Forelimb muscle (tissue), 1 donor: ENCODE measurements around the gene KCNK5. TPM values are rescaled to one million over a fixed set of nuclear protein-coding genes. Genes with fewer than 3 reads are reported as not detected.
A peak's percentile ranks its signal among the peaks of the same experiment; 100 is the strongest.

ENCODE experiments used
- DNase-seq: peaks from one replicate; pipeline ENCODE4 v3.0.0-alpha.2; 2013; ENCODE audit warnings: low read depth
- polyA plus RNA-seq: library from polyadenylated mRNA; unstranded; fragments of 120-200 nt; gene quantifications from one replicate; pipeline ENCODE4 v1.2.1, GENCODE V29; 2013; ENCODE audit not compliant: insufficient read length

The KCNK5 gene, protein sequence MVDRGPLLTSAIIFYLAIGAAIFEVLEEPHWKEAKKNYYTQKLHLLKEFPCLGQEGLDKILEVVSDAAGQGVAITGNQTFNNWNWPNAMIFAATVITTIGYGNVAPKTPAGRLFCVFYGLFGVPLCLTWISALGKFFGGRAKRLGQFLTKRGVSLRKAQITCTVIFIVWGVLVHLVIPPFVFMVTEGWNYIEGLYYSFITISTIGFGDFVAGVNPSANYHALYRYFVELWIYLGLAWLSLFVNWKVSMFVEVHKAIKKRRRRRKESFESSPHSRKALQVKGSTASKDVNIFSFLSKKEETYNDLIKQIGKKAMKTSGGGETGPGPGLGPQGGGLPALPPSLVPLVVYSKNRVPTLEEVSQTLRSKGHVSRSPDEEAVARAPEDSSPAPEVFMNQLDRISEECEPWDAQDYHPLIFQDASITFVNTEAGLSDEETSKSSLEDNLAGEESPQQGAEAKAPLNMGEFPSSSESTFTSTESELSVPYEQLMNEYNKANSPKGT
- 1.5 TPM for polyA plus RNA-seq

DNA sequence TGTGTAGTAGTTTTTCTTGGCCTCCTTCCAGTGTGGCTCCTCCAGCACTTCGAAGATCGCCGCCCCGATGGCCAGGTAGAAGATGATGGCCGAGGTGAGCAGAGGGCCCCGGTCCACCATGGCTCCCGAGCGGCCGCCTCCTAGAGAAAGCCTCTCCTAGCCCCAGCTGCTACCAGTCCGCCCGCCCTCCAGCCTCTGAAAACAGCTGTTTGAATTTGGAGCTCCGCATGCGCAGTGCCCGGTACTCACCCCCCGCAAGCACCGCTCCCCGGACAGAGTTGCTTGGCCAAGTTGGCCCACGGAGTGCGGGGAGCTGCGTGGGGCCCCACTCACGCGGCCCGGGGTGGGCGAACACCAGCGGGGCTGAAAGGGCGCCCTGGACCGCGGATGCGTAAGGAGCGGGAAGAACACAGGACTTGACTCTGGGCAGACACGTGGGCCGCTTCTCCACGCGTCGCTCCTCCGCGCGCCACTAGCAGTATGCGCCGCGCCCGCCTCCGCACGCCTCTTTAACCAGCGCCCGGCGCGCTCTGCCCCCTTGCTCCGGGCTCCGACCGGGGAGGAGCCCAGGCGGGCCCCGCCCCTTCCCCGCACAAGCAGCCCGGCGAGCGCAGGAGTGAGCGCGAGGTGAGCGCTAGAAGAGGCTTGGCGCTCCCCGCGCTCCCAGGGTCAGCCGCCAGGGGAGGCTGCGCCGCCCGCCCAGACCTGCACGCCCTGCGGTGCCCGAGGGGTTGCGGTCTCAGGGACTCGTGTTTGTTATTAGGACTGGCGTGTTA is at the start of gene KCNK5:
KCNK5 (minus strand) TSS at position 484 of the 776 bp plus-strand sequence; CDS start at position 120, 364 bp downstream.
- peak; percentile 17 for DNase-seq

DNA sequence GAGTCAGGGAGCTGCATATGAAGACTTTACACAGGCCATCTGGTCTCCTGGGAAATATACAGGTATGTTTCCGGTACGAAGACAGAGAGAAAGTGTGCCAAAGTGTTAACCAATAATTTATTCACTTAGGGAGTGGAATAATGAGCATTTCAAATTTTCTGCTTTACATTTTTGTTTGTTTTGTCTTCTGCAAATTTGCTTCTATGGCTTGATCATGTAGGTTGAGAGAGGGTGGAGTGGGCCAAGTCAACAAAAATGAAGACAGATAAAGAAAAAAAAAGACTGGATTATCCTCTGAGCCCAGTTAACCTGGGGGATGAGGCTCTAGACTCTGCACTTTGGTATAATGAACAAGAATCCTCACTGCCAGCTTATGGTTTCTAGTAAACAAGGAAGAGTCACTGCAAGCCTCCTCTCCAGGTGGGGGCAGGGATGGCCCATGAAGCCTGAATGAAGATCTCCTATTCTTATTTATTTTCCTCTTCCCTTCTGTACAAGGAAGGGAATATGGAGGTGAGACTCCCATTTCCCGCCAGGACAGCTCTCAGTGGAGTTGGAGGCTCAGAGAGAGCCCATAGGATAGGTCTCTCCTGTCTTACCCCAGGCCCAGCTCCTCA is 47.2 kb upstream of the KCNK5 start:
- no peak for DNase-seq

DNA sequence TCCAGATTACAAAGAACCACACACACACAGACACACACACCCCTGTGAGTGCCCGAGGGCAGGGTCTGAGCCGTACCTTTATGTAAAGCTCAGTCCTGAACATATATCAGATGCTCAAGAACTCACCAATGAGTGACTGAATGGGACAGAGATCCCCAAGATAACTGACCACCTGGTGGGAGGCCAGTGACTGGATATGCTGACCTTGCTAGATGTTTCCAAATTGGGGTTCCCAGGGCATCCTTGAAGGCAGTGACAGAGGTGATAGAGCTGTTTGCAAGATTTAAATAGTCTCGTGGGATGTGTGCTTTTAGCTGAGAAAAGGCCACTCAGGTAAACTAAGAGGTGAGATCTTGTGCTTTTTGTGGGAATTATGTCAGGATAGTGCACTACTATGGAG is 45.6 kb upstream of the KCNK5 start:
- DNase-seq: no peak

DNA sequence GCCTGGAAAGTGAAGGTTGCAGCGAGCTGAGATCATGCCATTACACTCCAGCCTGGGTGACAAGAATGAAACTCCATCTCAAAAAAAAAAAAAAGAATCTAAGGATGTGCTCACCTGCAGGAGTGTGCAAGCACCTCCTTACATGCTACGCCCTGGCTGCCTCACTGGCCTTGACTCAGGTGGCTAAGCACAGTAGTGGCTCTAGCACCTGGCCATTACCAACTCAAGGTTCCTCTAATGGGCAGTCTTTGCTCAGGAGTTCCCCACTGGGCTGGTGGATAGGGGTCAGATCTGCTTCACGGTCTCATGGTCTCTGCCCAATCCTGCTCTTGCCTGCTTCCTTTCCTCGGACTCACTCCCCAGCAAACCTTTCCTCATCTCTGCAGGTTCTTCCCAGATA is 45.2 kb upstream of the KCNK5 start:
- DNase-seq: no peak

DNA sequence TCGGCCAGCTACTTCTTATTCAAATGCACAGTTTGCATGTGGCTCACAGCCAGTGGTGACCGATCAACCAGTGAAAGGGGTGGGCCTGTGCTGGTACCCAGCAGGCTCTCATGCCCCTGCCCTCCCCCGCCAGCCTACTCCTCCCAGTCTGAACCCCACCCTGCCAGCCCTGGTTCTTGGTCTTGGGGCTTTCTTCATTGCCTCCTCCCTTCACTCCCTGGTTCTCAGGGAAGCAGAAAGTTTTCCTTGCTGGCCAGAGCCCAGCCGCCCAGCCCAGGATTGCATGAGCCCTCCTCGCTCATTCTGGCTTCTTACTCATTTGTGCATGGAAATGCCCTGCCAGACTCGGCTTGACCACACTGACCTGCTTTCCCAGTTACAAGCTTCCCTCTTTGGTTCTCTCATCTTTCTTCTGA is 44.1 kb upstream of the KCNK5 start:
- no peak for DNase-seq

DNA sequence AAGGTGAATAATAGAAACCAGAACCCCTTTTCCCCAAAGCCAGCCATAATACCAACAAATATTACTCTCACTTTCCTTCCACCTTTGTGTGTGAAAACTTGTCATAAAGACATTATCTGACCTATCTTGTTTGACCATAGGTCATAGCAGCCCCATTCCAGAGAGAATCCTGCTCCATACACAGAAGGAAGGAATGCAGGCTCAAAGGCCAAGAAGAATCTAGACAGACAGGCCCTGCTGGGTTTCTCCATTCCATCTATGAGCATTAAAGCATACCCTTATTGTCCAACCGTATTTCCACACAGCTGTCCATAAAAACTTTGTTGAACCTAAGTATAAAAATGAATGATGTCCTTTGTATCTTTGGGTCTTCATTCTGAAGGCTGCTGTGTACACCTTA is 40.7 kb upstream of the KCNK5 start:
- no peak for DNase-seq

DNA sequence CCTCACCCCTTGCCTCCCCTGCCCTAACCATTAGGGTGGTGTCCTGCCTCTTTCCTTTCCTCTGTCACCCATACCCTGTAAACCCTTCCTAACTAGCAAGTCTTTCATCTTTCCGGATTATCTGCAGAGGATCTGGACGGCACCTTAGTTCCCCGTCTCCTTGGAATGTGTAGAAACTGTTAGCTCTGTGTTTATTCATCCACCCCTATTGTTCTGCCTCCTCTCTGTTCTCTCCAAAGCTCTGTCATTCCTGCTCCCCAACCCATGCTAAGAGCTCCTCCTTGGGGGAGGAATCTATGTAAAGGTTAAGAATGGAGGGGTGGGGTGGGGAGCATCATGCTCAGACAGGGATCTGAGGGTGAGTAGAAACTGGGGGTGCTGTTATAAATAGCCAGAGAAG is 39.4 kb upstream of the KCNK5 start:
- DNase-seq: no peak

DNA sequence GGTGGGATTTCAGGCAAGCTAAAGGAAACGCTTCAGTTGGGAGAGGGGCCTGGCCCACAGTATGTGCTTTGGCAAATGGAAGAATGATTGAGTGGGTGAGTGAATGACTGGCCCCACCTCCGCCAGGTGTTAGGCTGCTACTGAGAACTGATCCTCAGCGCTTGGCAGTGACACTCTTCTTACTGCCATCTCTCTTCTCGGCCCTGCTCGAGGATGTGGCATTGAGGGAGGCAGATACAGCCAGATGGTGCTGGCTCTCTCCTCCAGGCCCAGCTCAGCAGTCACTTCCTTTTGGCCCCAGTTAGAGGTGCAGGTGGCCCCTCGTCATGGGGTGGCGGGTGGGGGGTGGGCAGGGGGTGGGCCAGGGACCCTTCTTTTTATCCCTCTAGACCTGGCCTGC is 38.9 kb upstream of the KCNK5 start:
- DNase-seq: no peak

DNA sequence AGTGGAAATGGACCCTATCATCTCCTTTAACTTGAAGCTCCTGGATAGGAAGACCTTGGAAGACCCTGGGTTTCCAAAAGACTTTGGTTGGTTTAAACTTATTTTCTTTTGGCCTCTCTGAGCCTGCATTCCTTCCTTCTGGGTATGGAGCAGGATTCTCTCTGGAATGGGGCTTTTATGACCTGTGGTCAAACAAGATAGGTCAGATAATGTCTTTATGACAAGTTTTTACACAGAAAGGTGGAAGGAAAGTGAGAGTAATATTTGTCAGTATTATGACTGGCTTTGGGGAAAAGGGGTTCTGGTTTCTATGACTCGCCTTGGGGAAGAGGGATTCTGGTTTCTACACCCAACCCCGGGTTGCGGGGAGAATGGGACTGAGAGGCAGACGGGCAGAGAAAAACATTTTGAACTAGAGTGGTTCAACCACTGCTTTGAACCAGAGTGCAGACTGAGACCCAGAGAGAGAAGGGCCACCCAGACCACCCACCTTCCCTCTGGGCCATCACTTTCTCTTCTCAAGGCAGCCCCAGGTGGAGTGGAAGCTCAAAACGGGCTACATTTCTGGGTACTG is 37.6 kb upstream of the KCNK5 start:
- no peak for DNase-seq

DNA sequence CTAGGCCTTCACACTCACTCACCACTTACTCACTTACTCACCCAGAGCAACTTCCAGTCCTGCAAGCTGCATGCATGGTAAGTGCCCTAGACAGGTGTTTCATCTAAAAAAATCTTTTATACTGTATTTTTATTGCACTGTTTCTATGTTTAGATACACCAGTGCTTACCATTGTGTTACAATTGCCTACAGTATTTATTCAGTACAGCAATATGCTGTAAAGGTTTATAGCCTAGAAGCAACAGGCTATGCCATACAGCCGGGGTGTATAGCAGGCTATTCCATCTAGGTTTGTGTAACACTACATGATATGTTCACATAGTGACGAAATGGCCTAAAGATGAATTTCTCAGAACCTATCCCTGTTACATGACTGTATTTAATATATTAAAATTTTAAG is 37.1 kb upstream of the KCNK5 start:
- DNase-seq: no peak

DNA sequence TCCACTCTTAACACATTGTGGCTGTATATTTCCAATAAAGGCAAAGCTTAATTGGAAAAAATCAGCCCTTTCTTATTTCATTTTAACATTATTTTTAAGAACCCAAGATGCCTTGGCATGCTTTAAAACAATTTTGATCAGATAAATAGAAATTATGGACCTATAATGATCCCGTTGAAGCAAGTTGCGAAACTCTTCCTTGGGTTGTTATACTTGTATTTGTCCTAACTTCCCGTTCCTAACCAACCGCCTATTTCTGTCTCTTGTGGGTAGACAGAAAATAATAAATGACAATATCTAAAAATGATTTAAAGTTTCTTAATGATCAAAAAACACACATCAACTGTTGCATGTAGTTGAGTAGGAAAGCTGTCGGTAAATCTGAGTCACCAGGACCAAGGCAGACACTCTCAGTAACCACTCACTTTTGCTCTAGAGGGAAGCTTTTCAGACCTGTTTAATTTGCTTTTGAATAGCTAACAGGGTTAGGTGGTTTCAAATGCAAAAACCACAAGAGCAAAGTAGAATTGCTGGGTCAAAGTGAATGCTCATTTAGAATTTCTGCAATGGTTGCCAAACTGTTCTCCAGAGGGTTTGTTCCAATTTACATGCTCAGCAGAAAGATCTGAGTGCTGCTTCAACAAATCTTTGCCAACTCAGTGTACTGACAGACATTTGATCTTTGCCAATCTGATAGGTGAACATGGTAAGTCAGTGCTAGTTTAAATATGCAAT is 34.2 kb upstream of the KCNK5 start:
- no peak for DNase-seq

DNA sequence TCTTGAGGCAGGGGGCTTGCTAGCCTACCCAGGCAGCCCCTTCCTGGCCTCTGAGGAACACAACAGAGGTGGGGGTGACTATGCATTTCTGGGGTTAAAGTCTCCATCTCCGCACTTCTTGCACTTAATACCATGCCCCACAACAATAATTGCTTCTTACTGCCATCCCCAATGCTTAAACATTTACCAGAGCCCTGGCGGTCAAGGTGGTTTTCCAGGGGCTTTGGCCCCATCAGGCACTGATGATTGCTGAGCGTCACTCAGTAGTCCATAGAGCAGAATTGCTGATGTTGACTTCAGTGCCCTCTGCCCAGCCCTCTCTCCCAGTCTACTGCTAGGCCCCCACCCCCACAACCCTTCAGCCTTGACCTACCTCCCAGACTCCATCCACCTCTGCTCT is 32.5 kb upstream of the KCNK5 start:
- DNase-seq: no peak

DNA sequence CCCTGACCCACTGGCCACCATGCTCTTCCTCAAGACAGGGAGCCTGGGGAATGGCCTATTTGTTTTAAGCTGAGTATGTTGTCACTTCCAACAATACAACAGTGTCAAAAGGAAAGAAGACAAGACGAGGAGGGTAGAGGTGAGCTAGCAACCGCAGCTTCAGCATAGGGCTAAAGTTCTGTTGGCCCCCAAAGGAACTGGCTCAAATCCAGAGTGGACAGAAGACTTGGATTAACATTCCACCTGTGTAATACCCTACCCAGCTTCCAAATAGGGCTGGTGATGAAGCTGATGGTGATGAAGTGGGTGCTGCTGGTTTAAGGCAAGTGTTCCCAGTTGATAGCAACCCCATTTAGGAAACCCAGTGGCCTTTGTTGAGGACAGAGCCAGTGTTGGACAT is 31.7 kb upstream of the KCNK5 start:
- no peak for DNase-seq

DNA sequence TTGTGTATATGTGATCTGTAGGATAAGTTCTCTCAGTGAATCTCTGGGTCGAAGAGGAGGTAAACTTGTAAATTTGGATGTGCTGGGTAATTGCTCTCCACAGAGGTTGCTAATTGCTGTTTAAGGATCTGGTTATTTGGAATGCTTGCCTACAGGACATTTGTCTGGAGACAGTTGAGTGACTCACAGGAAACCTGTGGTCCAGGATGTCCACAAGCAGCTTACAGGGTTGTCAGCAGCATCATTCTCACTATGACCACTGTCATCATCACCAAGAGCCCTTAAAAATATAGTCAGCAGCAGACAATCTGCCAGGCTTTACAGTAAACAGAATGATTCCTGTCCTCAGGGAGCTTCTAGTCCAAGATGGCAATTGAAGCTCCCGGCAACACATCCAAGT is 31.2 kb upstream of the KCNK5 start:
- DNase-seq: no peak

DNA sequence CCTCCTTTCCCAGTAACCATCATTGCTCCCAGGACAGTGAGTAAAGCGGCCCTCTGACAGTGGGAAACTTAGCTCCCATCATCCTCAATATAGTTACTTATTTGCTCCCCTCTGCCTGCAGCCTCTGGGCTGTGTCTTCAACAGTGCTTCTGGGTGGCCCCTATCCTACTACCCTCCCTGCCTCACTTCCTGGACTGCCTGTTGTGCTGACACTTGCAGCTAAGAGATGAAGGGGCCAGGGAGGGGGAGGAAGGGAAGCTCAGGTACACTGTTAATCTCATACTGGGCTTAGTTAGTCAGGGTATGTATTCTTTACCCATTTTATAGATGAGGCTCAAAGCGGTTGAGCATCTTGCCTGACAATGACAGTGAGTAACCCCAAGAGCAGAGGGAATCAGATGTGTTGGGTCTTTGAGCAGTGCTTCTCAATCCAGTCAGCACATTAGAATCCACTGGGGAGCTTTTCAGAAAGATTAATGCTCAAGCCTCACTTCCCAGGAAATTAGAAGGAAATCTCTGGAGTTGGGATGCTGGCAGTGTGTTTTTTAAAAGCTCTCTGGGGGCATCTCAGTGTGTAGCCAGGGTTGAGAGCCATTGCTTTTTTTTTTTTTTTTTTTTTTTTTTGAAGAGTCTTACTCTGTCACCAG is 27.1 kb upstream of the KCNK5 start:
- no peak for DNase-seq

DNA sequence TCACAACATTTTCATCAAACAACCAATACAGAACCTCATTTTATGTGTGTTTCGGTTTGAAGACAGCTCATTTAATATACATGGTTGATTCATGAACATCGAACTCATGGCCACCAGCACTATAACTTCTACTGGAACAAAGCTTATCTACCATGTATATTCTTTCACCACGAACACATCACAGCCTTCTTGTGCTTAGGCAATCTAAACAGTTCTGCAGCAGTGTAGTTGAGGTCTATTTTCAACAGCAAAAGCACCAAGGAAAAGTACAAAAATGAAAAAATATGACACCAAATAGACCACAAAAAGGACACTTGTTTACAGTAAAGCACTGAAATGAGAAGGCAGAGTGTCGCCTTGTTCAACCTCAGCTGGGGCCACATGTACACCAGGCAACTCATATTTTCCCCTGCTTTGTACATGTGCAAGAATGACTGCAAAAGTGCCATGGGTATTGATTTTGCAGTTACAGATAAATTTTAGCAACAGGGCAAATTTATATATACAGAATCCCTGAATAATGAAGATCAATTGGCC is 25.8 kb upstream of the KCNK5 start:
- DNase-seq: no peak

DNA sequence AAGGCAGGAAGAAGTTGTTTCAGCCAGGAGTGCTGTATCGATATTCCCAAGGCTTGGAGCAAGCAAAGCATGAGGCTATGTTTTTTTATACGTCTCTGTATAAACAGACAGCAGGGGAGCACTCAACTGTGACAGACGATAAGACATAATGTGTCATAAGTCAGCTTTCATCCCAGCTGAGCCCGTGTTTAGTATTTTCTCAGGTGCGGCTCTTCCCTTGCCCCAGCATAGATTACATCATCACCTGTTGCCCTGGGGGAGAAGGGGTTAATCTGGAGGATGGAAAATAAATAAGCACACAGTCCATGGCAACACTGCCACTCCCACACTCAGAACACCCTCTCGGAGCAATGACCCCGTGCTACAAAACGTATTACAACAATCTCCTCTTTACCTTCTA is 22.1 kb upstream of the KCNK5 start:
- no peak for DNase-seq

DNA sequence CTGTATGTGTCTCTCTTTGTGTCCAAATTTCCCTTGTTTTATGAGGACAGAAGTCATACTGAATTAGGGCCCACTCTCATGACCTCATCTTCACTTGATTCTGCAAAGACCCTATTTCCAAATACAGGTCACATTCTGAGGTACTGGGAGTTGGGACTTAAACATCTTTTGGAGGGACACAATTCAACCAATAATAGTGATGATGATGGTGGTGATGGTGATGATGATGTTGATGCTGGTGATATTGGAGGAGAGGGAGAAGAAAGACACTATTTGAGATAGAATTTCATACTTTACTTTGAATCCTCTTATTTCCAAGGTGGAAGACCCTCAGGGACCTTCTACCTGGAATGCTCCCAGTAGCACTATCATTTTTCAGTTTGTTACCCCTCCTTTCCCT is 21.2 kb upstream of the KCNK5 start:
- DNase-seq: no peak

DNA sequence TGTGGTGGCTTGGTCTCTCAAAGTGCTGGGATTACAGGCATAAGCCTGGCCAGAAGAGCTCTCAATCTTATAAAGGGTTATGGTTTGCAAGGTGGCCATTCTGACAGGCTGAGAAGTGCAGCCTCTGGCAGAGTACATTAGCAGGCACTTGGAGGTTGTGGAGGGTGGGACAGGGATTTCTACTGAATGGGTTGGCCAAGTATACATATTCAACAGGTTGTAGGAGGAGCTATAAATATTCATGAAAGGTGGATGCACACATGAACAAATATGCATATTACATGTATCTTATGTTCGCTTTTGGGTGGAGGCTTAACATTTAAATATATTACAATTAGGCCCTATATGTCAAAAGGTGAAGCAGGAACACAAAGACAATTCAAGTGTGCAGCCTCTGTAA is 20.0 kb upstream of the KCNK5 start:
- DNase-seq: no peak

DNA sequence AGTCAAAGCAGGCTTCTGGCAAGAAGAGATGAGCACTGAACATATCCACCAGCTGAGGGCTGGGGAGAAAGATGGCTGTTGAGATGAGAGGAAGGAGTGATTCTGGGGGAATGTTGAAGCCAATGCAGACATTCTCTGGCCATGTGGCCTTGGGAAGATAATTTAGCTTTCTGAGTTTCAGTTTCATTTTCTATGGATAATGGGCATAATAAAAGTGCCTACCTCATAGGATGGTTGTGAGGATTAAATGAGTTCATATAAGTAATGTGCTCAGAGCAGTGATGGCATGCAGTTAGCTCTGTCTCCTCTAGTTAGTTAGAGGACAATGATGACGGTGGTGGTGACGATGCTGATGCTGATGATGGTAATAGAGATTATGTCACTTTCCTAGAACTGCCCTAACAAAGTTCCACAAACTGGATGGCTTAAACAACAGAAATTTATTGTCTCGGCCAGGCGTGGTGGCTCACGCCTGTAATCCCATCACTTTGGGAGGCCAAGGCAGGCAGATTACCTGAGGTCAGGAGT is 18.5 kb upstream of the KCNK5 start:
- DNase-seq: no peak
